AG10803 (cell line): ENCODE data around the gene PIEZO1.
"Not testable (repeated sequence)": the region's sequence is repeated elsewhere in the genome, so short reads cannot be mapped to it uniquely, and the experiment has no call there.

Source experiments
- DNase-seq: peaks from one replicate; pipeline ENCODE4 v3.0.0; 2010; ENCODE audit warnings: low read depth
- H3K4me3 ChIP-seq: 2 replicates; pipeline ENCODE4 v1.5.1; 2011; ENCODE audit warnings: mild to moderate bottlenecking, low read length, control low read depth
- TF ChIP-seq, protein P1 (sequence below): conservative IDR thresholded peaks from 2 replicates; pipeline ENCODE4 v1.5.1; 2011; ENCODE audit warnings: mild to moderate bottlenecking, low read length, control low read depth, inconsistent platforms

The PIEZO1 gene

DNA sequence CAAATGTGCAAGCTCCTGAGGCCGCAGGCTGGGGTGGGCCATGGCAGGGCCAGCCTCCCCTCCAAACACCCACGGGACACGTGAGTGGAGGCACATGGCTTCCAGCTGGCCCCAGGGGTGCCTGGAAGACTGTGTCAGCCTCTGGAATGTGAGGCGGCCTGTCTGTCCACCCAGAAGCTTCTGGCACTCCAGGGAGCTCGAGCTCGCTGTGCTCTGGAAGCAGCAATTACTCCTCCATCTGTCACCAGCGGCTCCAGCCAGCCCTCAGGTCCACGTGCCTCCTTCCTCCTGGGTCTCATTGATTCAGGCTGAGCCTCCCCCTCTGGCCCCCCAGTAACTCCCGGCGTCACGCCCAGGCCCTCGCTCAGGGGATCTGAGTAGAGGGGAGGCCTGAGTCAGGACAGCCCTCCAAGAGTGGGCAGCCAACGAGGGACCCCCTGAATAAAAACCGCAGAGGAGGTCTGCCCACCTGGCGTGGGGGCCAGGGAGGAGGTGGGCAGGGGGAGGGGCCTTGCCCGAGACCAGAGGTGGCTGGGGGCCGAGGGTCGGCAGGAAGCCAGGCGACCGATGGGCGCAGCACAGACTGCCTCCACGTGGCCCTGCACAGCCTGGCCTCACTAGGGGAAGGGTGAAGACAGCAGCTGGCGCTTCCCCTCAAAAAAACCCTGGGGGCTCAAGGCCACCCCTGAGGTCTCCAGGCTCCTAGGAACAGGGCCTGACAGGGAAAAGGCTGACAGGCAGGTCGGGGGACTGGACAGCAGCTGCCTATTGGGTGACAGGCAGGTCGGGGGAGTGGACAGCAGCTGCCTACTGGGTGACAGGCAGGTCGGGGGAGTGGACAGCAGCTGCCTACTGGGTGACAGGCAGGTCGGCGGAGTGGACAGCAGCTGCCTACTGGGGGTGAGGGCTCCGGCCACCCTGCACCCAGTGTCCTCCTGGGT is 11.9 kb downstream of the PIEZO1 start:
- peak overlapping the region; percentile 9; the same call in 1 of the 2 replicates for H3K4me3 ChIP-seq
- peak; percentile 95 for DNase-seq
- TF ChIP-seq, protein P1, sequence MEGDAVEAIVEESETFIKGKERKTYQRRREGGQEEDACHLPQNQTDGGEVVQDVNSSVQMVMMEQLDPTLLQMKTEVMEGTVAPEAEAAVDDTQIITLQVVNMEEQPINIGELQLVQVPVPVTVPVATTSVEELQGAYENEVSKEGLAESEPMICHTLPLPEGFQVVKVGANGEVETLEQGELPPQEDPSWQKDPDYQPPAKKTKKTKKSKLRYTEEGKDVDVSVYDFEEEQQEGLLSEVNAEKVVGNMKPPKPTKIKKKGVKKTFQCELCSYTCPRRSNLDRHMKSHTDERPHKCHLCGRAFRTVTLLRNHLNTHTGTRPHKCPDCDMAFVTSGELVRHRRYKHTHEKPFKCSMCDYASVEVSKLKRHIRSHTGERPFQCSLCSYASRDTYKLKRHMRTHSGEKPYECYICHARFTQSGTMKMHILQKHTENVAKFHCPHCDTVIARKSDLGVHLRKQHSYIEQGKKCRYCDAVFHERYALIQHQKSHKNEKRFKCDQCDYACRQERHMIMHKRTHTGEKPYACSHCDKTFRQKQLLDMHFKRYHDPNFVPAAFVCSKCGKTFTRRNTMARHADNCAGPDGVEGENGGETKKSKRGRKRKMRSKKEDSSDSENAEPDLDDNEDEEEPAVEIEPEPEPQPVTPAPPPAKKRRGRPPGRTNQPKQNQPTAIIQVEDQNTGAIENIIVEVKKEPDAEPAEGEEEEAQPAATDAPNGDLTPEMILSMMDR = no peak

DNA sequence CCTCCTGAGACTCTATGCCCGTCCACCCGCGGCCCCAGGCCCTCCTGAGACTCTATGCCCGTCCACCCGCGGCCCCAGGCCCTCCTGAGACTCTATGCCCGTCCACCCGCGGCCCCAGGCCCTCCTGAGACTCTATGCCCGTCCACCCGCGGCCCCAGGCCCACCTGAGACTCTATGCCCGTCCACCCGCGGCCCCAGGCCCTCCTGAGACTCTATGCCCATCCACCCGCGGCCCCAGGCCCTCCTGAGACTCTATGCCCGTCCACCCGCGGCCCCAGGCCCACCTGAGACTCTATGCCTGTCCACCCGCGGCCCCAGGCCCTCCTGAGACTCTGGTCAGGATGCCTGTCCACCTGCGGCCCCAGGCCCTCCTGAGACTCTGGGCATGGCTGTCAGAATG is 13.2 kb downstream of the PIEZO1 start:
- DNase-seq, H3K4me3 ChIP-seq: not testable (repeated sequence)

DNA sequence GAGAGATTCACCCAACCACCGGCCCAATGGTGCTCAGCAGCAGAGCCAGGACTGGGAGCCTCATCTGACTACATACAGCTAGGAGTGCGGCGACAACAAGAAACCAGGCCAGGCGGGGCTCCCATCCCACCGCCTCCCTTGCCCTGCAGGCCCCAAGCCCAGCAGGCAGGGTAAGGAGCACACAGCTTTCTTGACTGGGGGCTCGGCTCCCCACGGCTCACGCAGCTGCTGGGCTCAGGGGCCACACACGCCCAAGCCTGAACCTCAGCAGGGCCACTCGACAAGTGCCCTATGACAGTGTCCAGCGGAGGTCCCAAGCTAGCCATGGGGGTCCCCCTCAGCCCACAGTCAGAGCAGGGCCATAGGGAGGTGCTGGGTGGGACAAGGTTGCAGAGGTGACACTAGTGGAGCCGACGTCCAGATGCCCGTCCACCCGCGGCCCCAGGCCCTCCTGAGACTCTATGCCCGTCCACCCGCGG is 13.7 kb downstream of the PIEZO1 start:
- TF ChIP-seq, protein P1 = no peak
- no peak for DNase-seq
- no peak overlapping the region for H3K4me3 ChIP-seq

DNA sequence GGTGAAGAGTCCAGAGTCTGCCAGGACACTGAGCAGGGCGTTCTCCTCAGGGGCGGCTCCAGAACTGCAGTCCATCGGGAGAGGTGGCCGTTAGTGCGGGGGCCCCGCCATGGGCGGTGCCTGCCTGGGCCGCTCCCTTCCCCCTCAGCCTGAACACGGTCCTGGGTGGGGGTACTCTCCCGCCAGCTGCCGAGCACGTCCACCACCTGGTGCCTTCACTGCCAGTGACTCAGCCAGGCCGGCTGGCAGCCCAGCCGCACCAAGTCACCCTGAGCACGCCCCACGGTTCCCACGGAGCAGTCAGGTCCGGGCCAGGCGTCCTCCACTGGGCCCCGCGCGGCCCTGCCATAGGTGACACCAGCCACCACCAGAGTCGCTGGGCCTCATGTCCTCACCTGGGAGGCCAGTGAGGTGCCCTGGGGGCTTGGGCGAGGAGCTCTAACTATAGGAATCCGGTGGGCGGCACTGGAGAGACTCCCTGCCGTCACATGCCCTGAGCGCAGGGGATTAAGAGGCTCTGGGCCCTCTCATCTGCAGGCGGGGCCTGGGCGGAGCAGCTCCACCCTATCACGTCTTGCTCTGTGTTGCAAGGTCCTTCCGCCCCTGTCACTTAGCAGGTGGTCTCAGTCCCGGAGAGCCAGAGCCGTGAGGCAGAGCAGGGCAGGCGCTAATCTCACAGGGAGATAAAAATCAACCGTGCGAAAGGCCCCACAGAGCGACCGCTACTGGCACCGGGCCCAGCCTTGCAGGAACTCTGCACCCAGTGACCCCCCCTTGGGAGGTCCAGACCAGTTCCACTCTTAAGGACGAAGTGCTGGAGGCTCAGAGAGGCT is 14.3 kb downstream of the PIEZO1 start:
- no peak for DNase-seq
- TF ChIP-seq, protein P1 = no peak
- no peak overlapping the region for H3K4me3 ChIP-seq

DNA sequence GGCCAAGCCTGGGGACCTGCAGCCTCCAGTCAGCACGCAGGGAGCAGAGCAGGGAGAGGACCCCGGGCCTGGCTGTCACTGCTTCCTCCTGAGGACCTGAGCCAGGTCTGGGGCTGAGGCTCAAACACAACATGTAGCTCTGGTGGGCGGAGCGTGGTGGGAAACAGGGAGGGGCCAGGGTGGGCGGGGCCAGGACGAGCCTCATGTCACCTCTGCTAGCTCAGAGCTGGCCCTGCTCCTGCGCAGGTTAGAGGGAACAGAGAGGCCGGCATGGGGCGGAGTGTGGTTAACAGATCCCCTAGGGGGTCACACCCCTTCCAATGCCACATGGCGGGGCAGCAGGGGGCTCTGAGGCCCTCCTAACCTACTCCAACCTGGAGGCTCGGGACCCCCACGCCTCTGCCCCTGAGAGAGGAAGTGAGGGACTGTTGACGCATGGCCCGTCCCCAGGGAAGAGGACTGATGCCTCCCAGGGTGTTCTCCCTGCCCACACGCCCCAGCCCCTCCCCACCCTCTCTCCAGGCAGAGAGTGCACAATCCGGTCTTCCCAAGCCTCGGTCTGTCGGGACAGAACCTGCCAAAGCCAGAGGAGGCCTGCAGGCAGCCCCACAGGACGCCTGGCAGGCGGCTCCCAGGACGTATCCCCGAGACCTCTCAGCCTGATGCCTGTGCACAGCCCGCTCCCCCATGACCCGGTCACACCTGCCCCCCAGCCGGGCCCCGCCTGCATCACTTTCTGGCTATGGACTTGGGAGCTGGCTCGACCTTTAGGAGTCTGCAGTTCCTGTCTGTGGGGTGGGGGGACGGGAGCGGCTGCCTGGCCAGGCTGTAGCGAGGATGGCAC is 15.2 kb downstream of the PIEZO1 start:
- DNase-seq = no peak
- H3K4me3 ChIP-seq = no peak overlapping the region
- TF ChIP-seq, protein P1 = no peak

DNA sequence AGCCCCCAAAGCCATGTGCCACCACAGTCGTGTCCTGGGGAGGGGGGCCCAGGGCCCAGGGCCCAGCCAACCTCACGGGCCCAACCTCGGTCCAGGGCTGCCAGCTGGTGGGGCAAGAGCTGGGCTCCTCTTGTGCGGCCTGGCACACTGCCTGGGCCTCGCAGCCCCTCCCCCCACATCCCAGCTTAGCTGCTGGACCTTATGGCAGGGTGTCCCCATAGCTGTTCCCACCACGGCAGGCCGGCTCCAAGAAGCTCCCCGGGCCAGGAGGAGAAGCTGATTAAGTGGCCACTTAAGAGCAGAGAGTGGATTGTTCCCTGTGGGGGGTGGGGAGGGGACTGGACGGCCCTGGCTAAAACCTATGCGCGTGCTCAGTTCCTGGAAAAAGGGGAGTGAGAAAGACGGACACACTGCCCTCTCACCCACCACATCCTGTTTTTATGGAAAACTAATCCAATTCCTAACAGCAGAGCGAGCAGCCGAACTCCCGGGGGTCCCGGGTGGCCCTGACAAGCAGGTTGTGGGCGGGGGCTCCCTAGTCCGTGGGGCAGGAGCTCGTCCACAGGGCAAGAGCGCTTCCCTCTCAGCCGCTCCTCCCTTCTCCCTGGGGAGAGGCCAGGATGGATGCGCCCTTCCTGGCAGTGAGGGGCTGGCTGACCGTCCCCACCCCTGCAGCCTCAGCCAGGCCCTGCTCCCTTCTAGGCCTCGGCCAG is 16.8 kb downstream of the PIEZO1 start:
- TF ChIP-seq, protein P1 = no peak
- DNase-seq = peak; percentile 65
- no peak overlapping the region for H3K4me3 ChIP-seq
